ENCODE results near the gene SLFNL1.

SLFNL1 gene

GRCh38 chr1:40985161-40985560 lies 36.4 kb downstream of the SLFNL1 start:
- DNase-seq, result no peak

- no peak for DNase-seq
Observed at GRCh38 chr1:40984531-40984930, 37.0 kb downstream of the SLFNL1 start.

GRCh38 chr1:40984066-40984465 lies 37.5 kb downstream of the SLFNL1 start:
- DNase-seq, result no peak

GRCh38 chr1:40983286-40983685 lies 38.2 kb downstream of the SLFNL1 start:
- no peak for DNase-seq

- no peak for DNase-seq
Observed at GRCh38 chr1:40982721-40983120, 38.8 kb downstream of the SLFNL1 start.

GRCh38 chr1:40981691-40982448 lies 39.7 kb downstream of the SLFNL1 start:
- no peak for DNase-seq

- peak; percentile 45 to 53 for DNase-seq
Observed at GRCh38 chr1:40980453-40981121, 40.9 kb downstream of the SLFNL1 start.

- DNase-seq, result no peak
Observed at GRCh38 chr1:40980068-40980452, 41.5 kb downstream of the SLFNL1 start.

- DNase-seq, result peak; percentile 95 to 98
Observed at GRCh38 chr1:40979241-40980067, 42.1 kb downstream of the SLFNL1 start, which contains the start of gene CTPS1. Gene CTPS1, plus strand, starts transcription at chr1:40979696. Its CDS starts 3,595 bp downstream, at chr1:40983291.

- no peak for DNase-seq
Observed at GRCh38 chr1:40978886-40979240, 42.7 kb downstream of the SLFNL1 start.

GRCh38 chr1:40977716-40978115 lies 43.8 kb downstream of the SLFNL1 start:
- DNase-seq, result no peak

GRCh38 chr1:40976952-40977690 lies 44.4 kb downstream of the SLFNL1 start:
- DNase-seq, result no peak

- no peak for DNase-seq
Observed at GRCh38 chr1:40974945-40975344, 46.6 kb downstream of the SLFNL1 start.

GRCh38 chr1:40973912-40974311 lies 47.6 kb downstream of the SLFNL1 start:
- DNase-seq, result no peak

- DNase-seq, result no peak
Observed at GRCh38 chr1:40971966-40972365, 49.6 kb downstream of the SLFNL1 start.

- DNase-seq, result no peak
Observed at GRCh38 chr1:40969445-40969844, 52.1 kb downstream of the SLFNL1 start.

- DNase-seq, result no peak
Observed at GRCh38 chr1:40966417-40966816, 55.1 kb downstream of the SLFNL1 start.

All from stimulated activated CD4-positive, alpha-beta T cell treated with anti-CD3 and anti-CD28 coated beads, Interleukin-4, amount 100 ng/mL, for 4 hours (primary cell).